CD4-positive, alpha-beta T cell treated with Interleukin-21 for 1 hour (primary cell): Measurements from ENCODE around the gene ROBO2.

Experiments used
- DNase-seq: peaks from one replicate; pipeline ENCODE4 v3.0.0-alpha.2; 2020

Gene ROBO2

GRCh38 chr3:77271306-77271705 lies 231.4 kb downstream of the ROBO2 start:
- no peak for DNase-seq

GRCh38 chr3:77271711-77272110 lies 231.8 kb downstream of the ROBO2 start:
- DNase-seq: no peak

GRCh38 chr3:77279276-77279675 lies 239.4 kb downstream of the ROBO2 start:
- DNase-seq: no peak

GRCh38 chr3:77281721-77282120 lies 241.8 kb downstream of the ROBO2 start:
- no peak for DNase-seq

- no peak for DNase-seq
Observed at GRCh38 chr3:77283108-77283507, 243.2 kb downstream of the ROBO2 start.

- DNase-seq: no peak
Observed at GRCh38 chr3:77288348-77288747, 248.4 kb downstream of the ROBO2 start.

GRCh38 chr3:77296527-77296926 lies 256.6 kb downstream of the ROBO2 start:
- DNase-seq: no peak

GRCh38 chr3:77298417-77298816 lies 258.5 kb downstream of the ROBO2 start:
- DNase-seq: no peak

GRCh38 chr3:77303955-77304699 lies 264.2 kb downstream of the ROBO2 start:
- no peak for DNase-seq

- no peak for DNase-seq
Observed at GRCh38 chr3:77304700-77305021, 264.8 kb downstream of the ROBO2 start.

- no peak for DNase-seq
Observed at GRCh38 chr3:77309460-77309859, 269.6 kb downstream of the ROBO2 start.

- DNase-seq: no peak
Observed at GRCh38 chr3:77313843-77314242, 273.9 kb downstream of the ROBO2 start.

- no peak for DNase-seq
Observed at GRCh38 chr3:77319711-77320110, 279.8 kb downstream of the ROBO2 start.

- DNase-seq: no peak
Observed at GRCh38 chr3:77320514-77320913, 280.6 kb downstream of the ROBO2 start.

GRCh38 chr3:77321646-77322045 lies 281.7 kb downstream of the ROBO2 start:
- DNase-seq: no peak

- DNase-seq: no peak
Observed at GRCh38 chr3:77323626-77324025, 283.7 kb downstream of the ROBO2 start.

- no peak for DNase-seq
Observed at GRCh38 chr3:77324105-77324504, 284.2 kb downstream of the ROBO2 start.

GRCh38 chr3:77325280-77325679 lies 285.4 kb downstream of the ROBO2 start:
- DNase-seq: no peak

GRCh38 chr3:77325702-77326101 lies 285.8 kb downstream of the ROBO2 start:
- no peak for DNase-seq

GRCh38 chr3:77326586-77326985 lies 286.7 kb downstream of the ROBO2 start:
- no peak for DNase-seq

- no peak for DNase-seq
Observed at GRCh38 chr3:77328690-77329089, 288.8 kb downstream of the ROBO2 start.

- DNase-seq: no peak
Observed at GRCh38 chr3:77329116-77329515, 289.2 kb downstream of the ROBO2 start.

GRCh38 chr3:77338195-77338594 lies 298.3 kb downstream of the ROBO2 start:
- no peak for DNase-seq

GRCh38 chr3:77342027-77342426 lies 302.1 kb downstream of the ROBO2 start:
- no peak for DNase-seq

- DNase-seq: no peak
Observed at GRCh38 chr3:77342688-77343087, 302.8 kb downstream of the ROBO2 start.

- no peak for DNase-seq
Observed at GRCh38 chr3:77345009-77345408, 305.1 kb downstream of the ROBO2 start.
